Endodermal cell (in vitro differentiated cells): ENCODE data around the gene MIPEP. TPM values are rescaled to one million over a fixed set of nuclear protein-coding genes. Genes with fewer than 3 reads are reported as not detected.

Source experiments
- DNase-seq: peaks from one replicate; pipeline ENCODE4 v3.0.0-alpha.2; 2017
- H3K27ac ChIP-seq: 2 replicates; pipeline ENCODE4 v1.5.1; 2013; ENCODE audit warnings: mild to moderate bottlenecking, low read depth, low read length, moderate library complexity
- H3K27me3 ChIP-seq: 2 replicates; pipeline ENCODE4 v1.6.1; 2013; ENCODE audit warnings: mild to moderate bottlenecking, low read length, moderate library complexity; ENCODE audit not compliant: insufficient read depth, control insufficient read depth, poor library complexity, severe bottlenecking
- H3K36me3 ChIP-seq: 2 replicates; pipeline ENCODE4 v1.7.0; 2013; ENCODE audit warnings: mild to moderate bottlenecking, low read length, moderate library complexity; ENCODE audit not compliant: control insufficient read depth, insufficient read depth
- H3K4me1 ChIP-seq: one replicate; pipeline ENCODE4 v1.7.0; 2013; ENCODE audit warnings: low read length; ENCODE audit not compliant: control insufficient read depth, insufficient read depth
- H3K4me3 ChIP-seq: 2 replicates; pipeline ENCODE4 v1.5.1; 2013; ENCODE audit warnings: mild to moderate bottlenecking, low read length, moderate library complexity
- H3K9ac ChIP-seq: 2 replicates; pipeline ENCODE4 v1.6.1; 2013; ENCODE audit warnings: mild to moderate bottlenecking, low read length, moderate library complexity; ENCODE audit not compliant: poor library complexity, severe bottlenecking; ENCODE audit errors: extremely low read depth
- H3K9me3 ChIP-seq: 2 replicates; pipeline ENCODE4 v1.6.1; 2013; ENCODE audit warnings: mild to moderate bottlenecking, low read length, moderate library complexity; ENCODE audit not compliant: control insufficient read depth
- H3K27ac Mint-ChIP-seq: 2 replicates; pipeline ENCODE4 v1.8.0; 2020; ENCODE audit warnings: mixed read lengths
- H3K27me3 Mint-ChIP-seq: 2 replicates; pipeline ENCODE4 v1.8.0; 2021; ENCODE audit warnings: mild to moderate bottlenecking, mixed read lengths; ENCODE audit not compliant: insufficient read depth
- H3K36me3 Mint-ChIP-seq: 2 replicates; pipeline ENCODE4 v1.8.0; 2020; ENCODE audit warnings: low read depth, mixed read lengths
- H3K4me1 Mint-ChIP-seq: 2 replicates; pipeline ENCODE4 v1.8.0; 2020; ENCODE audit warnings: mixed read lengths
- H3K4me3 Mint-ChIP-seq: 2 replicates; pipeline ENCODE4 v1.8.0; 2020; ENCODE audit warnings: mild to moderate bottlenecking, moderate library complexity, mixed read lengths
- H3K9me3 Mint-ChIP-seq: 2 replicates; pipeline ENCODE4 v1.8.0; 2020; ENCODE audit warnings: mild to moderate bottlenecking, mixed read lengths
- CTCF ChIP-seq: fragments of 200-600 bp; sonication (generic); conservative IDR thresholded peaks from 2 replicates; pipeline ENCODE4 v1.5.0; 2021; ENCODE audit warnings: antibody characterized with exemption, mild to moderate bottlenecking
- WGBS, 2 experiments: methylation state at CpG; one replicate each; pipeline versions ENCODE4 v1.1.5 to v1.1.7; 2013; ENCODE audit warnings: missing lambda C conversion rate in 2 of 2, mixed read lengths in 1 of 2; ENCODE audit not compliant: insufficient coverage in 1 of 2, insufficient read length in 1 of 2; 5-methylcytosine and 5-hydroxymethylcytosine counted together
- total RNA-seq, 2 donors: library from RNA; stranded (reverse); fragmentation: NEBNext Ultra II Directional in 1 of 2; extraction: Animal tissue kit (Norgen Biotek cat#: 25700) in 1 of 2; gene quantifications; 2 replicates in 1 of 2; 3 replicates in 1 of 2; pipeline ENCODE4 v1.2.1, GENCODE V29; 2021

MIPEP gene
- total RNA-seq, 2 donors from 2014 or later: 23.1 to 23.9 TPM

DNA sequence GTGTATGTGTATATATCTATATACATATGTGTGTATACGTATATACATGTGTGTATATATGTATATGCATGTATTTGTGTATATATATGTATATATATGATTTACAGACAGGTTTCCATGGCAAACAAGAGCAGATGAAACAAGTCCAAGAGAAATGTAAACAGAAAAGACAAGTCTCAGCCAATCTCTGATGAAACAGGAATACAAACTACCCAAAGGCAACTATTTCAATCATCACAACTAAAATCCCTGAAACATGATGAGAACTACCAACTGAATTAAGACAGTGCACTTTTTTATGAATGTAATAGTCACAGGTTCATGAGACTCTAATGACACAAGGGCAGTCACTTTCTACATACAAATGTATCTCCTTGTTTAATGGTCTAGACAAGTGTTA lies 178.8 kb downstream of the MIPEP start:
- Histone ChIP-seq H3K27ac (no peak overlapping the region), H3K9me3 (peaks cover 16% of the 10 kb centered on the region), H3K36me3 (no peaks in the 10 kb centered on the region), H3K4me3 (no peak overlapping the region), H3K9ac (no peak overlapping the region), H3K27me3 (no peaks in the 10 kb centered on the region), H3K4me1 (no peaks in the 10 kb centered on the region)
- Mint-ChIP-seq H3K36me3 (no peaks in the 10 kb centered on the region), H3K27me3 (peaks cover 3% of the 10 kb centered on the region), H3K4me3 (no peak overlapping the region), H3K27ac (no peak overlapping the region), H3K4me1 (peaks cover 5% of the 10 kb centered on the region), H3K9me3 (peaks cover 27% of the 10 kb centered on the region)
- no peak for TF ChIP-seq CTCF
- no peak for DNase-seq
- 100% methylated on average over 1 of the region's 1 CpG; no CpG with 5 or more reads in 1 of the 2 experiments for WGBS, 2 experiments

- Histone ChIP-seq H3K27me3 (no peaks in the 10 kb centered on the region), H3K9me3 (peaks cover 16% of the 10 kb centered on the region), H3K9ac (no peak overlapping the region), H3K36me3 (no peaks in the 10 kb centered on the region), H3K27ac (no peak overlapping the region), H3K4me3 (no peak overlapping the region), H3K4me1 (no peaks in the 10 kb centered on the region)
- H3K4me3 Mint-ChIP-seq: no peak overlapping the region
- no peak for DNase-seq
- peaks cover 6% of the 10 kb centered on the region for H3K4me1 Mint-ChIP-seq
- H3K36me3 Mint-ChIP-seq: no peaks in the 10 kb centered on the region
- TF ChIP-seq CTCF: no peak
- 88 to 100% methylated on average over 1 of the region's 1 CpG for WGBS, 2 experiments
- H3K9me3 Mint-ChIP-seq: peaks cover 25% of the 10 kb centered on the region
- peaks cover 3% of the 10 kb centered on the region for H3K27me3 Mint-ChIP-seq
- no peak overlapping the region for H3K27ac Mint-ChIP-seq
Observed at GRCh38 chr13:23709536-23709935, 179.7 kb downstream of the MIPEP start.

- Histone ChIP-seq H3K27ac (no peak overlapping the region), H3K27me3 (peaks cover 3% of the 10 kb centered on the region), H3K9me3 (peaks cover 2% of the 10 kb centered on the region), H3K4me3 (no peak overlapping the region), H3K9ac (no peak overlapping the region), H3K36me3 (no peaks in the 10 kb centered on the region), H3K4me1 (no peaks in the 10 kb centered on the region)
- Mint-ChIP-seq H3K4me1 (peaks cover 6% of the 10 kb centered on the region), H3K4me3 (no peak overlapping the region), H3K36me3 (no peaks in the 10 kb centered on the region), H3K27ac (no peak overlapping the region), H3K9me3 (peaks cover 7% of the 10 kb centered on the region), H3K27me3 (peaks cover 3% of the 10 kb centered on the region)
- peak; percentile 56 for TF ChIP-seq CTCF
- 97 to 100% methylated on average over 1 to 3 of the region's 3 CpGs for whole genome bisulfite sequencing, 2 experiments
- no peak for DNase-seq
Observed at GRCh38 chr13:23707674-23708073, 181.5 kb downstream of the MIPEP start.
